IPS DF 6.9 (cell line): Measurements from ENCODE around the gene SH3YL1.

Experiments
- DNase-seq: peaks from one replicate; pipeline ENCODE4 v3.0.0-alpha.2; 2013; ENCODE audit warnings: low read depth, low spot score
- H3K27ac ChIP-seq: one replicate; pipeline ENCODE4 v1.5.1; 2013; ENCODE audit warnings: low read length, control low read depth
- H3K27me3 ChIP-seq: 2 replicates; pipeline ENCODE4 v1.6.1; 2013; ENCODE audit warnings: mild to moderate bottlenecking, low read length; ENCODE audit not compliant: control insufficient read depth, insufficient read depth
- H3K36me3 ChIP-seq: 2 replicates; pipeline ENCODE4 v1.6.1; 2013; ENCODE audit warnings: low read length; ENCODE audit not compliant: control insufficient read depth, insufficient read depth
- H3K4me1 ChIP-seq: 2 replicates; pipeline ENCODE4 v1.6.1; 2013; ENCODE audit warnings: low read length; ENCODE audit not compliant: control insufficient read depth, insufficient read depth
- H3K4me3 ChIP-seq: 2 replicates; pipeline ENCODE4 v1.5.1; 2013; ENCODE audit warnings: mild to moderate bottlenecking, low read length
- H3K9me3 ChIP-seq: 2 replicates; pipeline ENCODE4 v1.6.1; 2013; ENCODE audit warnings: low read length, inconsistent platforms; ENCODE audit not compliant: control insufficient read depth, insufficient read depth
- WGBS: extraction: QIAGEN DNeasy Blood & Tissue Kit; methylation state at CpG from one replicate; pipeline ENCODE4 v1.1.7; 2013; ENCODE audit warnings: mixed read lengths, missing lambda C conversion rate; ENCODE audit not compliant: insufficient read length, insufficient coverage; 5-methylcytosine and 5-hydroxymethylcytosine counted together

Gene SH3YL1

DNA sequence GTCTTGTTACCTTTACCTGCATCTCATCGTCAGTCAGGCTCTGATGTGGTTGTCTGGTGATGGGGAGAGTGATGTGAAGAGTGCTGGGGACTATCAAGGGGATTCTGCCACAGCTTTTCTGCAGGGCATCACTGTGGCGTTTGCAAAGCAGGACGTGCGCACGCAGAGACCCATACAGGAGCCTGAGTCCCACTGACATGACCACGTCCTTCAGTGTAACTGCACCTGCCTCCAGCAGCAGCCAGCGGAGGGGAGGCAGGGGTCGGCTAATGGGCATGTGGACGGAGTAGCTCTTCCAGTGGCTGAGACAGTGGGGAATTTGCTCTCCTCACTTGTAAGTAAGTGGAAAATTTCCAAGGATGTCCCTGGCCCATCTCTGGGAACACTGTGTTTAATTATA lies 17.5 kb upstream of the SH3YL1 start:
- no peaks in the 10 kb centered on the region; the same call in 1 of the 2 replicates for H3K27me3 ChIP-seq
- WGBS = no CpG with 5 or more reads among the region's 9 CpGs
- H3K36me3 ChIP-seq = peaks cover 16% of the 10 kb centered on the region
- H3K9me3 ChIP-seq = no peaks in the 10 kb centered on the region
- H3K4me1 ChIP-seq = peaks cover 7% of the 10 kb centered on the region
- H3K27ac ChIP-seq = no peak overlapping the region
- no peak overlapping the region for H3K4me3 ChIP-seq
- no peak for DNase-seq

DNA sequence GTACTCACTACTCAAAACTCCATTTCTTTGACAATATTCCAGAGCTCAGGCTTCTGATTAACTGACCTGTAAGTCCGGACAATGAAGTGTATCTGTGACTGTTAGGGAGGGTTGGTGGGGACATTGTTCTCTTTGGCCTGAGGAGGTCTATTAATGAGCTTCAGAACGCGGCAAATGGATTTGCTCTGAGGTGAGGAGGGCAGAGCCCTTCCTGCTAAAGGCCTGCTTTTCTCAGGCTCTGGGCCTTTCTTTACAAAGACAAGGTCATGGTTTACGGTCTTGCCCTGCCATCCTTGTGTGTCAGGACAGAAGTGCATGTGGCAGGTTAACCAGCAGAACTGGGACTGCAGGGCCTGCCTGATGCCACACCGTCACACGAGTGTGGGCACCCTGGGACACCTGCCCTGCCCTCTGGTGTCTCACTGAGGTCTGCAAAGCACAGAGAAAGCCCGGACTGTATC lies 16.8 kb upstream of the SH3YL1 start:
- no CpG with 5 or more reads among the region's 7 CpGs for WGBS
- Histone ChIP-seq H3K27me3 (no peaks in the 10 kb centered on the region; the same call in 1 of the 2 replicates), H3K4me3 (no peak overlapping the region), H3K9me3 (no peaks in the 10 kb centered on the region), H3K4me1 (peaks cover 7% of the 10 kb centered on the region), H3K36me3 (peaks cover 16% of the 10 kb centered on the region), H3K27ac (no peak overlapping the region)
- no peak for DNase-seq

DNA sequence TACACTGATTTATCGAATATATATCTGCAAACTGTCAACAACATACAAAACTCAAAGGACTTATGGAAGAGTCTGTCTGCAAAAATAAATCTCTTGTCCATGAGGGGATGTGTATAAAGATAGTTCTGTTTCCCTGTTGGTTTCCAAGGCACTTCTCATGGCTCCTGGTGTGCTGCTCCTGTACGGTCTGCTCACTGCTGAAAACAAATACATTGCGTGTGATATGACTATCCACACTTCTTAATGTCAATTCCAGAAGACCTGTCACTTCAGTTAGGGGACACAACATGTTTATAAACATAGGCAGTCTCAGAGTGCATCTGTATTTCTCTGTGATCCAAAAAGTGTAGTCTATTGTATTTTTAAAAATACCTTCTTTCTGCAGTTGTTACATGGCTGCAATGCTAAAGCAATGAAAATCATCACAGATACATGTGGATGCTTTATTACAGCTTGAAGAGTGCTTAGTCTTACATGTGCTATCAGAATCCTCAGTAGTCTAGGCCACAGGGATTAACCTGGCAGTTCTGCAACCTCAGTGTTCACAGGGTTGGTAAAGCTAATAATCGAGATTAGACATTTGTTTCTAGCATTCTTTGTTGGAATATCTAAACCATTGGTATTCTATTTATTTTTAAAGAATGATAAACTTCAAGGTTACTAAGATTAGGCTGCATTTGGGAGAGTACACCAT lies 16.3 kb upstream of the SH3YL1 start:
- H3K36me3 ChIP-seq = peaks cover 16% of the 10 kb centered on the region
- H3K27me3 ChIP-seq = no peaks in the 10 kb centered on the region
- peaks cover 6% of the 10 kb centered on the region for H3K4me1 ChIP-seq
- H3K27ac ChIP-seq = no peak overlapping the region
- no peak overlapping the region for H3K4me3 ChIP-seq
- DNase-seq = no peak
- no CpG with 5 or more reads among the region's 4 CpGs for WGBS
- no peaks in the 10 kb centered on the region for H3K9me3 ChIP-seq

DNA sequence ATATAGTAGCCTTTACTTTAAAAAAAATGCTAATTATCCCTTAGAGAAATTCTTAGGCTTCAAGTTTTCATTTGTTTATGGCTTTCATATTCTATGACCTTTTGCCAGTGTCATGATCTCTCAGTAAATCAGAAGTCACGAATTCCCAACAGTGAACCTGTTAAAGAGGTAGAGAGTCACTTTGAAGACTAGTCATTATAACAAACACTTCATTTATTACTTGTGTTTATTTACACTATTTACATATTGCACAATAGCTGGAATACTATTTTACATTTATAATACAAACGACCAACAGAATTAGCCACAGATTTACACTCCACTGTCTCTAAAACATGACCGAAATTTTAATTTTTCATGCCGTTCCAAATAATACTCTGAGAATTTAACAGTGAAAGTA lies 15.5 kb upstream of the SH3YL1 start:
- Histone ChIP-seq H3K4me1 (peaks cover 3% of the 10 kb centered on the region; the same call in 1 of the 2 replicates), H3K27ac (no peak overlapping the region), H3K9me3 (no peaks in the 10 kb centered on the region), H3K27me3 (no peaks in the 10 kb centered on the region), H3K4me3 (no peak overlapping the region), H3K36me3 (peaks cover 16% of the 10 kb centered on the region)
- WGBS = 100% methylated on average over 2 of the region's 4 CpGs
- DNase-seq = no peak

DNA sequence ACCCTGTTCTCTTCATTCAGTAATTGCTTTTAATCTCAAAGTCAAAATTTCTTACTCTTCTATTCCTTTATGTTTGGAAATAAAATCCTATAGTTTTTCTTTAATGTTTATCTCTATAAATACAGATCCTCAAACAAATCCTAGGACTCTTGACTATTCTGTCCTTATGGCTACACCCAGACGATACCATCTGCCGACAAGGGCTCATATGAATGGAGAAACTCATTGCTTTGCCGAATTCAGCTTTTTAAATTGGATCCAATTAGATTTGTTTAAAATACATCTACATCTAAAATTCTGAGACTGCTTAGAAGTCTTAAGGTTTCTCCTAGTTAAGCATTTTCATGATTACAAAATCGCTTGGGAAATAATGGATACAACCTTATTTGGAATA lies 15.1 kb upstream of the SH3YL1 start:
- no peaks in the 10 kb centered on the region for H3K9me3 ChIP-seq
- no peak overlapping the region for H3K4me3 ChIP-seq
- no CpG with 5 or more reads among the region's 4 CpGs for WGBS
- DNase-seq = no peak
- peaks cover 16% of the 10 kb centered on the region for H3K36me3 ChIP-seq
- H3K4me1 ChIP-seq = peaks cover 2% of the 10 kb centered on the region; the same call in 1 of the 2 replicates
- H3K27me3 ChIP-seq = no peaks in the 10 kb centered on the region
- no peak overlapping the region for H3K27ac ChIP-seq

DNA sequence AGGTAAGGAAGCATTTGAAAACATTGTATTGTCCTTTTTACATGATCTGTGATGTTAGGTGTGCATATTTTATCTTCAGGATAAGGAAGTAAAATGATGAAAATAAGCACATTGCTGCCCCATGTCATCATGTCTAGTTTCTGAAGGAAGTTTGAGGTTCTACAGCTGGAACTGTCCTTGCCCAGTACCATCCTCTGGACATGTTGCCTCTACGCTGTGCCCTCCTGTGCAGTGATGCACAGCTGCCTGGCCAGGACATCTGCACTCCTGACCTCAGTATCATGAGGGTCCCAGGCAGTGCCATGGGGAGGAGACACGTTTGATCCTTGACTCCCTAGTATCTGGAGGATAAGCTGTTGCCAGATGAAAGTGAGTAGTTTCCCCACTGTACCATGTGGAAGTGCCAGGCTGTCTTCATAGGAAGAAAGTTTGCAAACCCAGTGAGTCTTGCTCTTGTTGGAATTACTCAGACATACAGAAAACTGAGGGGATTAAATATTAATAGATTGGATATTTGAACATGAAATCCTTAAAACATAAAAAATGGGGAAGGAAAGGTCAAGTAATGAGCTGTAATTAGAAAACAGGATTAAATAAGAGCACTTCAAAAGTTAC lies 14.6 kb upstream of the SH3YL1 start:
- H3K4me1 ChIP-seq = peaks cover 2% of the 10 kb centered on the region; the same call in 1 of the 2 replicates
- WGBS = no CpG with 5 or more reads among the region's 2 CpGs
- H3K9me3 ChIP-seq = no peaks in the 10 kb centered on the region
- no peak overlapping the region for H3K4me3 ChIP-seq
- no peak for DNase-seq
- H3K27me3 ChIP-seq = no peaks in the 10 kb centered on the region
- H3K27ac ChIP-seq = no peak overlapping the region
- peaks cover 16% of the 10 kb centered on the region for H3K36me3 ChIP-seq

DNA sequence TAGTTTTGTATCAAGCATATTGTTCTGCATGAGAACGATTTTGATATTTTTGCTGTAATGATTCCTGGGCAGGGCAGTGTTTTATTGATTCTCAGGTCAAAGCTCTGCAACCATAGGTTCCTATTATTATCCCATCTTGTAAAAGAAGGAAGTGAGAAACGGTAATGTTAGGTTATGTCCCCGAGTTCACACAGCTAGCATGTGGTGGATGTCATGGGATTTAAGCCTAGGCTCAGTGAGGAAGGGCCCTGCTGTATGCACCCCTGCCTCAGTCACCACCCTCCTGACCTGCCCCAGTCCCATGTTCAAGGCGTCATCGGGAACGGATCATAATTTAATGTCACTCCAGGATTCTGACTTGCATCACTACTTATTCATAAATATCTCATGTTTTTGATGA lies 11.6 kb upstream of the SH3YL1 start:
- WGBS = no CpG with 5 or more reads among the region's 6 CpGs
- DNase-seq = no peak
- Histone ChIP-seq H3K9me3 (no peaks in the 10 kb centered on the region), H3K36me3 (peaks cover 10% of the 10 kb centered on the region), H3K4me3 (no peak overlapping the region), H3K4me1 (no peaks in the 10 kb centered on the region), H3K27me3 (no peaks in the 10 kb centered on the region), H3K27ac (no peak overlapping the region)

DNA sequence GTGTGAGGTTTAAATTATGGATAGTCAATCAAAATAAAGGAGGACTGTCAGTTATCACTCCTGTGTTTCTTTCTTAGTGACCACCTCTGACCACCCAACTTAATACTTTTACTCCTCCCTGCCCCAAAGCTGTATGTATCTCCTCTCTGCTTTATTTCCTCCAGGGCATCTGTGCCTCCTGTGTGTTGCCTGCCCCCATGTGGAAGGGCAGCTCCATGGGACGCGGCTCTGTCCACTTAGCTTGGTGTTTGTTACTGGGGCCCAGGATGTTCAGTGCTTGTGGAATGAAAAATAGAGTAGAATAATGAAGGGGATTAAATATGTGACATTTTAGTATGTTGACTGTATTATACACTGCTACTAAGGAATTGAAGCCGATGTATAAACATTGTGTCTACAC lies 10.7 kb upstream of the SH3YL1 start:
- H3K27ac ChIP-seq = no peak overlapping the region
- H3K27me3 ChIP-seq = no peaks in the 10 kb centered on the region
- no peak for DNase-seq
- H3K9me3 ChIP-seq = no peaks in the 10 kb centered on the region
- H3K36me3 ChIP-seq = peaks cover 10% of the 10 kb centered on the region
- no peaks in the 10 kb centered on the region for H3K4me1 ChIP-seq
- no CpG with 5 or more reads among the region's 3 CpGs for WGBS
- no peak overlapping the region for H3K4me3 ChIP-seq

DNA sequence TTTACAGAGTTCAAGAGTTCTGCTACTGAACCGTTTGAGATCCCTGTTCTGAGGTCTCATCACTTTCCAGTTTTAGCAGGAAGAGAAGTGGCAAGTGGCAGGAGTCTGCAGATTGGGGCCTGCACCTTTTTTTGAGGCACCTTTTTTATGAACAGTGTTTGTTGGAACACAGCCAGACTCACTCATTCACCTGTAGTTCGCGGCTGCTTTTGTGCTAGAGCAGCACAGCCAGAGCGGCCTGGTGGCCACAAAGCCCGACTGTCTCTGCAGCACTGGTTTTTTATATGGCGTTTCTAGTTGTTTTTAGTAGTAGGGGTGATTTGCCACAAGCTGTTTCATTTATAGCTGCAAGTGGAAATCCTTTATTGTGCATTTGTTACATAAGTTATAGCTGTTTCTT lies 9.5 kb upstream of the SH3YL1 start:
- WGBS = no CpG with 5 or more reads among the region's 6 CpGs
- no peak overlapping the region for H3K4me3 ChIP-seq
- no peak for DNase-seq
- peaks cover 7% of the 10 kb centered on the region for H3K36me3 ChIP-seq
- H3K9me3 ChIP-seq = no peaks in the 10 kb centered on the region
- H3K27ac ChIP-seq = no peak overlapping the region
- H3K27me3 ChIP-seq = no peaks in the 10 kb centered on the region
- no peaks in the 10 kb centered on the region for H3K4me1 ChIP-seq

DNA sequence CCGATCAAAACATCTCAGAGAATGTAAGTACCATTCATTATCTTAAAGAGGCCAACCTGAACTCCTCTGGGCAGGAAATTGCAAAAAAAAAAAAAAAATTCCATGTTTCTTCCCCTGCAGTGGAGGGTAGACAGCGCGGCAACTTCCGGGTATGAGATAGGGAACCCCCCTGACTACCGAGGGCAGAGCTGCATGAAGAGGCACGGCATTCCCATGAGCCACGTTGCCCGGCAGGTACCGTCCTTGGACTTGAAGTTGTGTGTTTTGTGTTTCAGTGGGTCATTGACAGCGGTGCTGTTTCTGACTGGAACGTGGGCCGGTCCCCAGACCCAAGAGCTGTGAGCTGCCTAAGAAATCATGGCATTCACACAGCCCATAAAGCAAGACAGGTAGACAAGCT lies 8.1 kb upstream of the SH3YL1 start:
- Histone ChIP-seq H3K27ac (no peak overlapping the region), H3K9me3 (no peaks in the 10 kb centered on the region), H3K27me3 (no peaks in the 10 kb centered on the region), H3K36me3 (peaks cover 3% of the 10 kb centered on the region; the same call in 1 of the 2 replicates), H3K4me1 (no peaks in the 10 kb centered on the region), H3K4me3 (no peak overlapping the region)
- WGBS = no CpG with 5 or more reads among the region's 12 CpGs
- no peak for DNase-seq
